K562 (cell line): ENCODE results near the gene SKOR1. TPM values are rescaled to one million over a fixed set of nuclear protein-coding genes. Genes with fewer than 3 reads are reported as not detected.

Source experiments
- BACH1 ChIP-seq: fragments of 200-800 bp; sonication (Bioruptor generic); IDR thresholded peaks from 2 replicates; pipeline ENCODE4 v1.6.1; 2016; ENCODE audit warnings: missing genetic modification characterization, missing compliant biosample characterization
- DACH1 ChIP-seq: fragments of 450-650 bp; IDR thresholded peaks from 2 replicates; pipeline ENCODE4 v1.6.1; 2018; ENCODE audit not compliant: partially characterized antibody
- DPF2 ChIP-seq: fragments of 450-650 bp; IDR thresholded peaks from 2 replicates; pipeline ENCODE4 v1.6.1; 2016
- FOXJ2 ChIP-seq: fragments of 200-800 bp; sonication (Bioruptor generic); IDR thresholded peaks from 2 replicates; pipeline ENCODE4 v1.6.1; 2016; ENCODE audit warnings: missing genetic modification characterization, missing compliant biosample characterization
- HMG20B ChIP-seq: fragments of 250-450 bp; sonication (Bioruptor Pico); IDR thresholded peaks from 2 replicates; pipeline ENCODE4 v1.5.0; 2021; ENCODE audit warnings: mild to moderate bottlenecking
- MAFF ChIP-seq: IDR thresholded peaks from 2 replicates; pipeline ENCODE4 v1.6.1; 2012; ENCODE audit warnings: low read length, improper control_type of control experiment
- MEF2D ChIP-seq: conservative IDR thresholded peaks from 2 replicates; pipeline ENCODE4 v1.6.1; 2016; ENCODE audit warnings: low read depth, missing genetic modification characterization, missing compliant biosample characterization
- MYNN ChIP-seq, 2 experiments: sonication (generic); formaldehyde crosslinking in 1 of 2; IDR thresholded peaks; 2 replicates each; pipeline versions ENCODE4 v1.5.0 to v1.6.1; 2016 to 2020; ENCODE audit warnings: antibody characterized with exemption in 1 of 2, missing genetic modification reagents in 1 of 2
- NCOA1 ChIP-seq: fragments of 450-650 bp; IDR thresholded peaks from 2 replicates; pipeline ENCODE4 v1.6.1; 2016; ENCODE audit warnings: low read depth
- PHTF2 ChIP-seq: fragments of 250-450 bp; sonication (Bioruptor Pico); IDR thresholded peaks from 2 replicates; pipeline ENCODE4 v1.5.0; 2021; ENCODE audit warnings: mild to moderate bottlenecking
- SRSF9 ChIP-seq: fragments of 200-400 bp; formaldehyde crosslinking; IDR thresholded peaks from 2 replicates; pipeline ENCODE4 v1.6.1; 2017; ENCODE audit warnings: low read depth, low read length, borderline replicate concordance
- TRIM24 ChIP-seq, 2 experiments: fragments of 450-650 bp; IDR thresholded peaks; 2 replicates each; pipeline ENCODE4 v1.6.1; 2016
- WHSC1 ChIP-seq: IDR thresholded peaks from one replicate; pipeline ENCODE4 v1.6.1; 2012; ENCODE audit warnings: low read length, control low read depth, inconsistent platforms
- ZNF316 ChIP-seq: fragments of 450-650 bp; IDR thresholded peaks from 2 replicates; pipeline ENCODE4 v1.6.1; 2016
- ZNF79 ChIP-seq: fragments of 250-450 bp; sonication (Bioruptor Pico); IDR thresholded peaks from 2 replicates; pipeline ENCODE4 v1.4.0; 2020; ENCODE audit warnings: low read depth, mild to moderate bottlenecking, moderate library complexity
- polyA plus RNA-seq, 8 experiments: library from polyadenylated mRNA; depleted of rRNA in 4 of 8; stranded (reverse) in 5 of 8; unstranded in 3 of 8; fragments of >200 nt; fragmentation: Nextera tagmentation in 2 of 8; fragmentation: Illumina TruSeq in 1 of 8; extraction: Ambion mirVana in 2 of 8; extraction: Trizol in 1 of 8; gene quantifications; 2 replicates each; pipeline versions ENCODE4 v1.2.1 to v1.2.3, GENCODE V29; 2011 to 2014; ENCODE audit warnings: inconsistent platforms in 1 of 8, missing spikeins in 1 of 8
- total RNA-seq, 7 experiments: library from RNA; depleted of rRNA in 6 of 7; stranded (reverse); fragments of >200 nt in 6 of 7; fragmentation: Illumina TruSeq in 2 of 7; extraction: Trizol in 2 of 7; gene quantifications; 2 replicates each; pipeline versions ENCODE4 v1.2.1 to v1.2.3, GENCODE V29; 2011 to 2021; ENCODE audit warnings: low replicate concordance in 1 of 7
- TF ChIP-seq, protein P1 (sequence below): fragments of 250-450 bp; sonication (Bioruptor Pico); IDR thresholded peaks from 2 replicates; pipeline ENCODE4 v1.8.0; 2021; ENCODE audit warnings: moderate library complexity, mild to moderate bottlenecking, inconsistent platforms
- TF ChIP-seq, protein P2 (sequence below): fragments of 450-650 bp; conservative IDR thresholded peaks from 2 replicates; pipeline ENCODE4 v1.6.1; 2016; ENCODE audit warnings: missing genetic modification characterization, low read depth, mild to moderate bottlenecking, missing compliant biosample characterization, moderate library complexity
- TF ChIP-seq, protein P3 (sequence below): fragments of 150-350 bp; conservative IDR thresholded peaks from 2 replicates; pipeline ENCODE4 v1.6.1; 2014; ENCODE audit warnings: low read length
- TF ChIP-seq, protein P4 (sequence below): fragments of 250-450 bp; sonication (Bioruptor Pico); IDR thresholded peaks from 2 replicates; pipeline ENCODE4 v1.9.0; 2021; ENCODE audit warnings: mild to moderate bottlenecking, inconsistent platforms

SKOR1 gene
- total and polyA plus RNA-seq, 9 of the 15 experiments (the other 6 are each of a cell fraction or from before 2014, with no cell fraction given): 0.04 to 0.41 (median 0.09) TPM; not detected in 3

DNA sequence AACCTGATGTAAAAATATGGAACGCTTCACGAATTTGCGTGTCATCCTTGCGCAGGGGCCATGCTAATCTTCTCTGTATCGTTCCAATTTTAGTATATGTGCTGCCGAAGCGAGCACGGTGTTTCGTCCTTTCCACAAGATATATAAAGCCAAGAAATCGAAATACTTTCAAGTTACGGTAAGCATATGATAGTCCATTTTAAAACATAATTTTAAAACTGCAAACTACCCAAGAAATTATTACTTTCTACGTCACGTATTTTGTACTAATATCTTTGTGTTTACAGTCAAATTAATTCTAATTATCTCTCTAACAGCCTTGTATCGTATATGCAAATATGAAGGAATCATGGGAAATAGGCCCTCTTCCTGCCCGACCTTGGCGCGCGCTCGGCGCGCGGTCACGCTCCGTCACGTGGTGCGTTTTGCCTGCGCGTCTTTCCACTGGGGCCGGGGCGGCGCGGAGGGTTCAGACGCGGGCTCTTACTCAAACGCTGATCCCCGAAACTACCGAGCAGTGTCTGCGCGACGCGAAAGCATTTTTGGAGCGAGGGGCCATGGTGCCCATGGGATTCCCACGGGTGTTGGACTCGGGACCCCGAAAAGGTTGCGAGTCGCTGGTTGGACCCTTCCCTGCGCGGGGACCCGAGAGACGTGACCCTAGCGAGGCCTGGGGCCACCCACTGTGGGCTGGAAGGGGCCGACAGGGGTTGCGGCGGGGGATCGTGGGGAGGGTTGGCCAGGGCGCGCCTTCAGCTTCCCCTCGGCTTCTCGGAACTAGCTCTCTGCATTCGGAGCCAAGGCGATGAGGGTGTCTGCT is 14.8 kb downstream of the SKOR1 start, which contains the start of gene RNU6-1 (continued):
- TF ChIP-seq MYNN (IDR thresholded peaks at IDR 0.05): no peak
- TF ChIP-seq MYNN (CRISPR knock-in tag; IDR thresholded peaks at IDR 0.05): no peak
- no peak for TF ChIP-seq ZNF79
- TF ChIP-seq MAFF: peak; percentile 40; the same call in 1 of the 2 replicates
- peak in 1 of 2 experiments; percentile 51; a peak in 2 of 4 replicates for TF ChIP-seq TRIM24 (IDR thresholded peaks at IDR 0.05)
- TF ChIP-seq FOXJ2 (tag): no peak
- peak; percentile 37; the same call in 1 of the 2 replicates for TF ChIP-seq MEF2D (tag)
- TF ChIP-seq, protein P1, sequence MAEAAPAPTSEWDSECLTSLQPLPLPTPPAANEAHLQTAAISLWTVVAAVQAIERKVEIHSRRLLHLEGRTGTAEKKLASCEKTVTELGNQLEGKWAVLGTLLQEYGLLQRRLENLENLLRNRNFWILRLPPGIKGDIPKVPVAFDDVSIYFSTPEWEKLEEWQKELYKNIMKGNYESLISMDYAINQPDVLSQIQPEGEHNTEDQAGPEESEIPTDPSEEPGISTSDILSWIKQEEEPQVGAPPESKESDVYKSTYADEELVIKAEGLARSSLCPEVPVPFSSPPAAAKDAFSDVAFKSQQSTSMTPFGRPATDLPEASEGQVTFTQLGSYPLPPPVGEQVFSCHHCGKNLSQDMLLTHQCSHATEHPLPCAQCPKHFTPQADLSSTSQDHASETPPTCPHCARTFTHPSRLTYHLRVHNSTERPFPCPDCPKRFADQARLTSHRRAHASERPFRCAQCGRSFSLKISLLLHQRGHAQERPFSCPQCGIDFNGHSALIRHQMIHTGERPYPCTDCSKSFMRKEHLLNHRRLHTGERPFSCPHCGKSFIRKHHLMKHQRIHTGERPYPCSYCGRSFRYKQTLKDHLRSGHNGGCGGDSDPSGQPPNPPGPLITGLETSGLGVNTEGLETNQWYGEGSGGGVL (CRISPR knock-in tag): no peak
- no peak for TF ChIP-seq WHSC1
- TF ChIP-seq, protein P2, sequence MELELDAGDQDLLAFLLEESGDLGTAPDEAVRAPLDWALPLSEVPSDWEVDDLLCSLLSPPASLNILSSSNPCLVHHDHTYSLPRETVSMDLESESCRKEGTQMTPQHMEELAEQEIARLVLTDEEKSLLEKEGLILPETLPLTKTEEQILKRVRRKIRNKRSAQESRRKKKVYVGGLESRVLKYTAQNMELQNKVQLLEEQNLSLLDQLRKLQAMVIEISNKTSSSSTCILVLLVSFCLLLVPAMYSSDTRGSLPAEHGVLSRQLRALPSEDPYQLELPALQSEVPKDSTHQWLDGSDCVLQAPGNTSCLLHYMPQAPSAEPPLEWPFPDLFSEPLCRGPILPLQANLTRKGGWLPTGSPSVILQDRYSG: no peak
- TF ChIP-seq, protein P3, sequence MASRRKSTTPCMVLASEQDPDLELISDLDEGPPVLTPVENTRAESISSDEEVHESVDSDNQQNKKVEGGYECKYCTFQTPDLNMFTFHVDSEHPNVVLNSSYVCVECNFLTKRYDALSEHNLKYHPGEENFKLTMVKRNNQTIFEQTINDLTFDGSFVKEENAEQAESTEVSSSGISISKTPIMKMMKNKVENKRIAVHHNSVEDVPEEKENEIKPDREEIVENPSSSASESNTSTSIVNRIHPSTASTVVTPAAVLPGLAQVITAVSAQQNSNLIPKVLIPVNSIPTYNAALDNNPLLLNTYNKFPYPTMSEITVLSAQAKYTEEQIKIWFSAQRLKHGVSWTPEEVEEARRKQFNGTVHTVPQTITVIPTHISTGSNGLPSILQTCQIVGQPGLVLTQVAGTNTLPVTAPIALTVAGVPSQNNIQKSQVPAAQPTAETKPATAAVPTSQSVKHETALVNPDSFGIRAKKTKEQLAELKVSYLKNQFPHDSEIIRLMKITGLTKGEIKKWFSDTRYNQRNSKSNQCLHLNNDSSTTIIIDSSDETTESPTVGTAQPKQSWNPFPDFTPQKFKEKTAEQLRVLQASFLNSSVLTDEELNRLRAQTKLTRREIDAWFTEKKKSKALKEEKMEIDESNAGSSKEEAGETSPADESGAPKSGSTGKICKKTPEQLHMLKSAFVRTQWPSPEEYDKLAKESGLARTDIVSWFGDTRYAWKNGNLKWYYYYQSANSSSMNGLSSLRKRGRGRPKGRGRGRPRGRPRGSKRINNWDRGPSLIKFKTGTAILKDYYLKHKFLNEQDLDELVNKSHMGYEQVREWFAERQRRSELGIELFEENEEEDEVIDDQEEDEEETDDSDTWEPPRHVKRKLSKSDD: no peak
- TF ChIP-seq, protein P4, sequence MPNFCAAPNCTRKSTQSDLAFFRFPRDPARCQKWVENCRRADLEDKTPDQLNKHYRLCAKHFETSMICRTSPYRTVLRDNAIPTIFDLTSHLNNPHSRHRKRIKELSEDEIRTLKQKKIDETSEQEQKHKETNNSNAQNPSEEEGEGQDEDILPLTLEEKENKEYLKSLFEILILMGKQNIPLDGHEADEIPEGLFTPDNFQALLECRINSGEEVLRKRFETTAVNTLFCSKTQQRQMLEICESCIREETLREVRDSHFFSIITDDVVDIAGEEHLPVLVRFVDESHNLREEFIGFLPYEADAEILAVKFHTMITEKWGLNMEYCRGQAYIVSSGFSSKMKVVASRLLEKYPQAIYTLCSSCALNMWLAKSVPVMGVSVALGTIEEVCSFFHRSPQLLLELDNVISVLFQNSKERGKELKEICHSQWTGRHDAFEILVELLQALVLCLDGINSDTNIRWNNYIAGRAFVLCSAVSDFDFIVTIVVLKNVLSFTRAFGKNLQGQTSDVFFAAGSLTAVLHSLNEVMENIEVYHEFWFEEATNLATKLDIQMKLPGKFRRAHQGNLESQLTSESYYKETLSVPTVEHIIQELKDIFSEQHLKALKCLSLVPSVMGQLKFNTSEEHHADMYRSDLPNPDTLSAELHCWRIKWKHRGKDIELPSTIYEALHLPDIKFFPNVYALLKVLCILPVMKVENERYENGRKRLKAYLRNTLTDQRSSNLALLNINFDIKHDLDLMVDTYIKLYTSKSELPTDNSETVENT (CRISPR knock-in tag): peak; percentile 47; the same call in 1 of the 2 replicates
- no peak for TF ChIP-seq DPF2
- TF ChIP-seq ZNF316: peak; percentile 67
- TF ChIP-seq SRSF9: no peak
- no peak for TF ChIP-seq HMG20B (CRISPR knock-in tag)
- TF ChIP-seq DACH1: no peak
- TF ChIP-seq BACH1: no peak
- no peak for TF ChIP-seq PHTF2 (CRISPR knock-in tag)
- TF ChIP-seq NCOA1: no peak
